ENCODE data around the gene TOMM40L.

TOMM40L gene
- long read RNA-seq, donor 1, partial matches to known transcripts, result 0 of 5 reads
- long read RNA-seq, donor 1, other reads (novel, unspliced or antisense), result 0 of 5 reads
- long read RNA-seq, donor 2, partial matches to known transcripts, result 0 of 3 reads
- long read RNA-seq, donor 2, other reads (novel, unspliced or antisense), result 0 of 3 reads
- long read RNA-seq, donor 3, partial matches to known transcripts, result 0 of 2 reads
- long read RNA-seq, donor 3, other reads (novel, unspliced or antisense), result 0 of 2 reads
- long read RNA-seq, donor 4, partial matches to known transcripts, result 11 of 14 reads
- long read RNA-seq, donor 4, other reads (novel, unspliced or antisense), result 0 of 14 reads
- long read RNA-seq, donor 5, partial matches to known transcripts, result 0 of 4 reads
- long read RNA-seq, donor 5, other reads (novel, unspliced or antisense), result 0 of 4 reads
- long read RNA-seq, donor 6, partial matches to known transcripts, result 0 of 3 reads
- long read RNA-seq, donor 6, other reads (novel, unspliced or antisense), result 0 of 3 reads
- long read RNA-seq, donor 7, partial matches to known transcripts, result 0 of 5 reads
- long read RNA-seq, donor 7, other reads (novel, unspliced or antisense), result 0 of 5 reads
- long read RNA-seq, donor 8, partial matches to known transcripts, result 0 of 2 reads
- long read RNA-seq, donor 8, other reads (novel, unspliced or antisense), result 0 of 2 reads

GRCh38 chr1:161225534-161226319 lies at the start of gene TOMM40L:
Gene TOMM40L, plus strand, starts transcription at chr1:161226060. Its CDS starts 430 bp downstream, at chr1:161226490.
- peak; percentile 76 for DNase-seq

- no peak for DNase-seq
These were observed 49.3 kb upstream of the TOMM40L start for GRCh38 chr1:161176468-161177111.

GRCh38 chr1:161177112-161177935 lies 48.5 kb upstream of the TOMM40L start, which contains the start of gene B4GALT3:
Gene B4GALT3, minus strand, starts transcription at chr1:161177507. Its CDS starts 1,447 bp downstream, at chr1:161176060.
- peak; percentile 96 for DNase-seq

- no peak for DNase-seq
These were observed 48.0 kb upstream of the TOMM40L start for GRCh38 chr1:161177936-161178244.

GRCh38 chr1:161179698-161180097 lies 46.2 kb upstream of the TOMM40L start:
- no peak for DNase-seq

- no peak for DNase-seq
These were observed 45.2 kb upstream of the TOMM40L start for GRCh38 chr1:161180639-161181038.

- DNase-seq, result no peak
These were observed 43.6 kb upstream of the TOMM40L start for GRCh38 chr1:161182214-161182613.

- DNase-seq, result no peak
These were observed 40.6 kb upstream of the TOMM40L start for GRCh38 chr1:161185282-161185682.

GRCh38 chr1:161185732-161186311 lies 40.0 kb upstream of the TOMM40L start:
- no peak for DNase-seq

- DNase-seq, result no peak
These were observed 38.5 kb upstream of the TOMM40L start for GRCh38 chr1:161187311-161187710.

- DNase-seq, result no peak
These were observed 37.5 kb upstream of the TOMM40L start for GRCh38 chr1:161188381-161188780.

- no peak for DNase-seq
These were observed 36.8 kb upstream of the TOMM40L start for GRCh38 chr1:161189036-161189435.

- DNase-seq, result no peak
These were observed 34.8 kb upstream of the TOMM40L start for GRCh38 chr1:161190962-161191521.

- DNase-seq, result no peak
These were observed 33.9 kb upstream of the TOMM40L start for GRCh38 chr1:161191971-161192370.

- DNase-seq, result peak; percentile 42
These were observed 33.1 kb upstream of the TOMM40L start for GRCh38 chr1:161192476-161193465.

GRCh38 chr1:161193561-161194235 lies 32.2 kb upstream of the TOMM40L start:
- no peak for DNase-seq

- DNase-seq, result no peak
These were observed 30.7 kb upstream of the TOMM40L start for GRCh38 chr1:161195171-161195570.

- DNase-seq, result no peak
These were observed 29.7 kb upstream of the TOMM40L start for GRCh38 chr1:161196111-161196510.
